Activated T-cell treated with anti-CD3 and anti-CD28 coated beads for 24 hours (primary cell): ENCODE data around the gene RPH3AL.
"Not testable (repeated sequence)": the region's sequence is repeated elsewhere in the genome, so short reads cannot be mapped to it uniquely, and the experiment has no call there.

Experiments
- DNase-seq: peaks from one replicate; pipeline ENCODE4 v3.0.0-alpha.2; 2020; ENCODE audit warnings: low read depth

Gene RPH3AL

GRCh38 chr17:282000-282911 is 70.4 kb downstream of the RPH3AL start:
- DNase-seq, result no peak

GRCh38 chr17:281365-281999 is 71.1 kb downstream of the RPH3AL start:
- no peak for DNase-seq

- no peak for DNase-seq
These were observed 71.7 kb downstream of the RPH3AL start for GRCh38 chr17:280901-281300.

- DNase-seq, result no peak
These were observed 72.4 kb downstream of the RPH3AL start for GRCh38 chr17:280216-280615.

GRCh38 chr17:279776-280175 is 72.8 kb downstream of the RPH3AL start:
- DNase-seq, result no peak

- DNase-seq, result no peak
These were observed 73.3 kb downstream of the RPH3AL start for GRCh38 chr17:279331-279730.

- no peak for DNase-seq
These were observed 73.9 kb downstream of the RPH3AL start for GRCh38 chr17:278676-279059.

- DNase-seq, result no peak
These were observed 74.4 kb downstream of the RPH3AL start for GRCh38 chr17:278055-278675.

- DNase-seq, result no peak
These were observed 77.7 kb downstream of the RPH3AL start for GRCh38 chr17:274902-275301.

GRCh38 chr17:273981-274832 is 78.4 kb downstream of the RPH3AL start:
- DNase-seq, result no peak

- DNase-seq, result not testable (repeated sequence)
These were observed 79.8 kb downstream of the RPH3AL start for GRCh38 chr17:272856-273255.

- not testable (repeated sequence) for DNase-seq
These were observed 80.5 kb downstream of the RPH3AL start for GRCh38 chr17:271928-272623.

GRCh38 chr17:269616-270514 is 82.7 kb downstream of the RPH3AL start:
- no peak for DNase-seq

GRCh38 chr17:266701-267667 is 85.6 kb downstream of the RPH3AL start:
- DNase-seq, result no peak

GRCh38 chr17:266219-266618 is 86.4 kb downstream of the RPH3AL start:
- no peak for DNase-seq

- DNase-seq, result no peak
These were observed 86.9 kb downstream of the RPH3AL start for GRCh38 chr17:265718-266117.

- no peak for DNase-seq
These were observed 88.8 kb downstream of the RPH3AL start for GRCh38 chr17:263773-264172.

GRCh38 chr17:263271-263670 is 89.3 kb downstream of the RPH3AL start:
- DNase-seq, result no peak

GRCh38 chr17:261635-262034 is 91.0 kb downstream of the RPH3AL start:
- DNase-seq, result no peak
